ENCODE data around the gene DNAH17. TPM values are rescaled to one million over a fixed set of nuclear protein-coding genes. Genes with fewer than 3 reads are reported as not detected.

DNAH17 gene
- total RNA-seq, 3 donors from 2014 or later (not counting 1 experiment from before 2014, with no cell fraction given) = 0.16 to 0.25 (median 0.24) TPM

- Histone ChIP-seq H3K4me1 (ENCODE audit: control insufficient read depth, insufficient read depth, low read length) (no peaks in the 10 kb centered on the region), H3K4me3 (ENCODE audit: low read length) (no peak overlapping the region), H3K9me3 (ENCODE audit: control insufficient read depth, insufficient read depth, low read length) (no peaks in the 10 kb centered on the region), H3K36me3 (ENCODE audit: control insufficient read depth, insufficient read depth, low read length) (peaks cover 57% of the 10 kb centered on the region), H3K27ac (ENCODE audit: low read length) (no peak overlapping the region), H3K27me3 (ENCODE audit: control insufficient read depth, insufficient read depth, low read length) (no peaks in the 10 kb centered on the region)
- Mint-ChIP-seq H3K9me3 (no peaks in the 10 kb centered on the region), H3K4me3 (no peak overlapping the region), H3K27me3 (ENCODE audit: low read depth in 2 of 2) (no peaks in the 10 kb centered on the region), H3K27ac (no peak overlapping the region), H3K4me1 (peaks cover 0 to 10% of the 10 kb centered on the region in 2 donors), H3K36me3 (no peaks in the 10 kb centered on the region)
- no peak for ATAC-seq
- no peak for DNase-seq
- TF ChIP-seq CTCF (IDR thresholded peaks at IDR 0.05) = no peak
- intact Hi-C loops (cut with micrococcal nuclease) = no loop called here
- WGBS (ENCODE audit: insufficient coverage) = 95% methylated on average over 14 of the region's 14 CpGs
Observed at GRCh38 chr17:78396441-78397337, 180.5 kb downstream of the DNAH17 start.

GRCh38 chr17:78395155-78395554 lies 182.0 kb downstream of the DNAH17 start:
- H3K27me3 Mint-ChIP-seq (ENCODE audit: low read depth in 2 of 2) = no peaks in the 10 kb centered on the region
- no peak for DNase-seq
- WGBS (ENCODE audit: insufficient coverage) = 100% methylated on average over 2 of the region's 2 CpGs
- no peak overlapping the region for H3K4me3 Mint-ChIP-seq
- H3K27ac Mint-ChIP-seq = no peak overlapping the region
- H3K27me3 ChIP-seq (ENCODE audit: control insufficient read depth, insufficient read depth, low read length) = no peaks in the 10 kb centered on the region
- H3K9me3 ChIP-seq (ENCODE audit: control insufficient read depth, insufficient read depth, low read length) = no peaks in the 10 kb centered on the region
- intact Hi-C loops (cut with micrococcal nuclease) = no loop called here
- no peak overlapping the region for H3K4me3 ChIP-seq (ENCODE audit: low read length)
- H3K27ac ChIP-seq (ENCODE audit: low read length) = no peak overlapping the region
- no peaks in the 10 kb centered on the region for H3K9me3 Mint-ChIP-seq
- H3K36me3 ChIP-seq (ENCODE audit: control insufficient read depth, insufficient read depth, low read length) = peaks cover 42% of the 10 kb centered on the region
- no peak for TF ChIP-seq CTCF (IDR thresholded peaks at IDR 0.05)
- no peak for ATAC-seq
- H3K36me3 Mint-ChIP-seq = no peaks in the 10 kb centered on the region
- H3K4me1 Mint-ChIP-seq = peaks cover 6 to 23% of the 10 kb centered on the region in 2 donors
- peaks cover 13% of the 10 kb centered on the region for H3K4me1 ChIP-seq (ENCODE audit: control insufficient read depth, insufficient read depth, low read length)

GRCh38 chr17:78394209-78394608 lies 183.0 kb downstream of the DNAH17 start:
- Histone ChIP-seq H3K36me3 (ENCODE audit: control insufficient read depth, insufficient read depth, low read length) (peaks cover 33% of the 10 kb centered on the region), H3K4me1 (ENCODE audit: control insufficient read depth, insufficient read depth, low read length) (peaks cover 21% of the 10 kb centered on the region), H3K9me3 (ENCODE audit: control insufficient read depth, insufficient read depth, low read length) (no peaks in the 10 kb centered on the region), H3K4me3 (ENCODE audit: low read length) (no peak overlapping the region), H3K27ac (ENCODE audit: low read length) (no peak overlapping the region), H3K27me3 (ENCODE audit: control insufficient read depth, insufficient read depth, low read length) (no peaks in the 10 kb centered on the region)
- no peaks in the 10 kb centered on the region for H3K36me3 Mint-ChIP-seq
- H3K27ac Mint-ChIP-seq = no peak overlapping the region
- no peaks in the 10 kb centered on the region for H3K9me3 Mint-ChIP-seq
- no peaks in the 10 kb centered on the region for H3K27me3 Mint-ChIP-seq (ENCODE audit: low read depth in 2 of 2)
- peaks cover 6 to 29% of the 10 kb centered on the region in 2 donors for H3K4me1 Mint-ChIP-seq
- DNase-seq = no peak
- intact Hi-C loops (cut with micrococcal nuclease) = no loop called here
- 97% methylated on average over 7 of the region's 7 CpGs for WGBS (ENCODE audit: insufficient coverage)
- TF ChIP-seq CTCF (IDR thresholded peaks at IDR 0.05) = no peak
- ATAC-seq = no peak
- no peak overlapping the region for H3K4me3 Mint-ChIP-seq
